Adrenal gland (tissue), 12 donors: ENCODE results near the gene SCN4A. TPM values are rescaled to one million over a fixed set of nuclear protein-coding genes. Genes with fewer than 3 reads are reported as not detected.
A peak's percentile ranks its signal among the peaks of the same experiment; 100 is the strongest.

ENCODE experiments used
- DNase-seq, 7 donors: peaks; one replicate each; pipeline ENCODE4 v3.0.0-alpha.2; 2019 to 2020
- H3K27ac ChIP-seq, 5 donors: fragments of 200-600 bp; sonication (generic) in 4 of 5; 1 replicate in 3 of 5; 2 replicates in 2 of 5; pipeline versions ENCODE4 v1.5.1 to v1.8.0; 2016 to 2020; ENCODE audit warnings: mild to moderate bottlenecking in 1 of 5
- H3K27me3 ChIP-seq: fragments of 200-600 bp; 2 replicates; pipeline ENCODE4 v1.8.0; 2021
- H3K36me3 ChIP-seq, 2 donors: fragments of 200-600 bp; replicated peaks in 1 of 2; 1 replicate in 1 of 2; 2 replicates in 1 of 2; pipeline versions ENCODE4 v1.5.1 to v1.8.0; 2018 to 2022
- H3K4me1 ChIP-seq, 2 donors: fragments of 200-600 bp; replicated peaks in 1 of 2; 1 replicate in 1 of 2; 2 replicates in 1 of 2; pipeline versions ENCODE4 v1.5.1 to v1.8.0; 2018 to 2021
- H3K4me3 ChIP-seq, 4 donors: fragments of 200-600 bp; sonication (generic) in 3 of 4; one replicate each; pipeline ENCODE4 v1.5.1; 2016 to 2018
- H3K9me3 ChIP-seq, 3 donors: fragments of 200-600 bp; sonication (generic) in 1 of 3; replicated peaks in 1 of 3; 1 replicate in 2 of 3; 2 replicates in 1 of 3; pipeline versions ENCODE4 v1.5.1 to v1.8.0; 2016 to 2021
- CTCF ChIP-seq, 6 experiments: fragments of 450-650 bp in 4 of 6; fragments of 200-600 bp in 2 of 6; sonication (generic) in 1 of 6; IDR thresholded peaks; 1 replicate in 5 of 6; 2 replicates in 1 of 6; pipeline versions ENCODE4 v1.5.1 to v1.8.0; 2016 to 2021; ENCODE audit warnings: antibody characterized with exemption in 6 of 6, mild to moderate bottlenecking in 2 of 6, moderate library complexity in 1 of 6
- POLR2A ChIP-seq, 2 donors: fragments of 450-650 bp; IDR thresholded peaks; one replicate each; pipeline ENCODE4 v1.6.1; 2017; ENCODE audit warnings: antibody characterized with exemption in 2 of 2, mild to moderate bottlenecking in 2 of 2, moderate library complexity in 1 of 2
- WGBS, 4 donors: extraction: QIAGEN DNeasy Blood & Tissue Kit in 2 of 4; methylation state at CpG; one replicate each; pipeline versions ENCODE4 v1.1.5 to v1.1.7; 2013 to 2017; 5-methylcytosine and 5-hydroxymethylcytosine counted together
- intact Hi-C, 2 donors: fragments of 100-400 bp; cut with DNase I; formaldehyde crosslinking; loops; one replicate each; pipeline versions ENCODE4 v1.14.1 to v1.15.0; 2022 to 2023
- polyA plus RNA-seq, 3 donors: library from polyadenylated mRNA; stranded (reverse); fragments of 200-250 nt in 2 of 3; fragments of 350-450 nt in 1 of 3; fragmentation: Illumina TruSeq in 1 of 3; extraction: RNeasy Lipid Tissue Mini Kit (QIAGEN cat#74804) in 1 of 3; gene quantifications; one replicate each; pipeline ENCODE4 v1.2.3, GENCODE V29; 2013 to 2014
- total RNA-seq, 9 donors: library from RNA; depleted of rRNA in 4 of 9; stranded (reverse); fragments of >200 nt in 4 of 9; fragments of 120-200 nt in 1 of 9; fragmentation: NEBNext Ultra II Directional in 1 of 9; extraction: Animal tissue kit (Norgen Biotek cat#: 25700) in 1 of 9; gene quantifications; one replicate each; pipeline versions ENCODE4 v1.1.0 to v1.2.4, GENCODE V29; 2013 to 2023
- donor health status: healthy with polysubstance abuse.
- donor health status: Bipolar disorder and iron deficiency.
- donor health status: DM: yes; HTN: yes; CAD: no.
- donor health status: DM: no; HTN: no; CAD: no.
- donor health status: DM: no; HTN: no; CAD: no.
- donor health status: DM: yes; HTN: yes; CAD: no.

SCN4A gene
- total and polyA plus RNA-seq, 12 donors = 0.30 to 4.2 (median 1.5) TPM

- H3K9me3 ChIP-seq = no peaks in the 10 kb centered on the region
- no peaks in the 10 kb centered on the region for H3K4me1 ChIP-seq
- intact Hi-C loops = no loop called here
- DNase-seq = no peak
- no peaks in the 10 kb centered on the region for H3K36me3 ChIP-seq
- TF ChIP-seq POLR2A (IDR thresholded peaks at IDR 0.05) (no peak), CTCF (IDR thresholded peaks at IDR 0.05) (no peak)
- no peaks in the 10 kb centered on the region for H3K27me3 ChIP-seq
- H3K27ac ChIP-seq = no peak overlapping the region
- no peak overlapping the region for H3K4me3 ChIP-seq
- WGBS, 4 donors = 92 to 96% (median 96%) methylated on average over 2 to 4 of the region's 4 CpGs
These were observed 40.0 kb downstream of the SCN4A start for GRCh38 chr17:63932721-63933120.

- DNase-seq = no peak
- Histone ChIP-seq H3K9me3 (no peaks in the 10 kb centered on the region), H3K36me3 (no peaks in the 10 kb centered on the region), H3K27me3 (no peaks in the 10 kb centered on the region), H3K4me3 (no peak within 1 kb of the TSS), H3K27ac (peak within 1 kb of the TSS in 1 of 5 donors; percentile 66), H3K4me1 (no peaks in the 10 kb centered on the region)
- intact Hi-C loops = no loop called here
- 50 to 69% (median 63%) methylated on average over 7 to 19 of the region's 19 CpGs for WGBS, 4 donors
- TF ChIP-seq POLR2A (IDR thresholded peaks at IDR 0.05) (no peak), CTCF (IDR thresholded peaks at IDR 0.05) (no peak)
These were observed 40.6 kb downstream of the SCN4A start, which contains the start of gene CD79B for GRCh38 chr17:63931981-63932561. Gene CD79B, minus strand, starts transcription at chr17:63932331. Its CDS starts 70 bp downstream, at chr17:63932261.

GRCh38 chr17:63930951-63931575 lies 41.7 kb downstream of the SCN4A start:
- Histone ChIP-seq H3K36me3 (no peaks in the 10 kb centered on the region), H3K27me3 (no peaks in the 10 kb centered on the region), H3K9me3 (no peaks in the 10 kb centered on the region), H3K4me3 (no peak overlapping the region), H3K4me1 (no peaks in the 10 kb centered on the region), H3K27ac (peak overlapping the region in 1 of 5 donors; percentile 66)
- TF ChIP-seq POLR2A (IDR thresholded peaks at IDR 0.05) (no peak), CTCF (IDR thresholded peaks at IDR 0.05) (no peak)
- intact Hi-C loops = no loop called here
- DNase-seq = peak; percentile 46 to 82 (median 65)
- 46 to 65% (median 59%) methylated on average over 9 to 16 of the region's 16 CpGs for WGBS, 4 donors

- no peak overlapping the region for H3K4me3 ChIP-seq
- WGBS, 4 donors = 83 to 91% (median 87%) methylated on average over 11 to 24 of the region's 24 CpGs
These were observed 42.6 kb downstream of the SCN4A start for GRCh38 chr17:63929860-63930766.

More at GRCh38 chr17:63929860-63930766, 42.6 kb downstream of the SCN4A start:
- H3K27ac ChIP-seq = peak overlapping the region in 1 of 5 donors; percentile 66
- no peaks in the 10 kb centered on the region for H3K27me3 ChIP-seq
- no peaks in the 10 kb centered on the region for H3K4me1 ChIP-seq
- peak in 1 of 7 donors; percentile 27 for DNase-seq
- intact Hi-C loops = loop anchor here in 1 of 2 donors (10.0 kb wide), 2 partner anchors 75 to 205 kb away; partner anchors contain the start of gene ERN1
- H3K9me3 ChIP-seq = no peaks in the 10 kb centered on the region
- no peak for TF ChIP-seq POLR2A (IDR thresholded peaks at IDR 0.05)
- no peak for TF ChIP-seq CTCF (IDR thresholded peaks at IDR 0.05)
- H3K36me3 ChIP-seq = no peaks in the 10 kb centered on the region
